RKO (cell line): ENCODE measurements around the gene DTWD2.
"Not testable (repeated sequence)": the region's sequence is repeated elsewhere in the genome, so short reads cannot be mapped to it uniquely, and the experiment has no call there.

ENCODE experiments used
- DNase-seq: peaks from one replicate; pipeline ENCODE4 v3.0.0-alpha.2; 2016; ENCODE audit warnings: low spot score

DTWD2 gene

DNA sequence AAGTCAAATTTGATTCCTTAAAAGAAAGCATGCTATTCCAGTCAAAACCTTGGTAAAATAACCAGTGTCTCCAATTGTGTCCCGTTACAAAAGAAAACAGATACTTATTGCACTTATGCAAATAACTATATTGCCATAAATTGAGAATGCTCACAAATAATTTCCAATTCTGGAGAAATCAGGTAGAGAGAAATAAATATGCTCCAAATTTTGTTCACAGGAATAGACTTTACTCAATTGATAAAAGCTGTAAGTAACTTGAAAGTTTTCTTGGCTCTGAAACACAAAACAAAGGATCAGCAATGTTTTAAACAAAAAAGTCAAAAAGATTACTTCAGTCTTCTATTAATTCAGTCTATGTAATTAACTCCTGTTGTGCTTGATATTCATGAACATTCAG, 7.8 kb upstream of the DTWD2 start:
- DNase-seq: no peak

DNA sequence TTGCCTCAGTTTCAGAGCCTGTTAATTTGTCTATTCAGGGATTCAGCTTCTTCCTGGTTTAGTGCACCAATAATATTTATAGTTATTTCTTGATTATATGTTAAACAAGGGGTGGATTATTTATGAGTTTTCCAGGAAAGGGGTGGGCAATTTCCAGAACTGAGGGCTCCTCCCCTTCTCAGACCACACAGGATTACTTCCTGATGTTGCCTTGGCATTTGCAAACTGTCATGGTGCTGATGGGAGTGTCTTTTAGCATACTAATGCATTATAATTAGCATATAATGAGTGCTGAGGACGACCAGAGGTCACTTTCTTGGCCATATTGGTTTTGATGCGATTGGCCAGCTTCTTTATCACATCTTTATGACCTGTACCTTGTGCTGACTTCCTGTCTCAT, 6.2 kb upstream of the DTWD2 start:
- no peak for DNase-seq

DNA sequence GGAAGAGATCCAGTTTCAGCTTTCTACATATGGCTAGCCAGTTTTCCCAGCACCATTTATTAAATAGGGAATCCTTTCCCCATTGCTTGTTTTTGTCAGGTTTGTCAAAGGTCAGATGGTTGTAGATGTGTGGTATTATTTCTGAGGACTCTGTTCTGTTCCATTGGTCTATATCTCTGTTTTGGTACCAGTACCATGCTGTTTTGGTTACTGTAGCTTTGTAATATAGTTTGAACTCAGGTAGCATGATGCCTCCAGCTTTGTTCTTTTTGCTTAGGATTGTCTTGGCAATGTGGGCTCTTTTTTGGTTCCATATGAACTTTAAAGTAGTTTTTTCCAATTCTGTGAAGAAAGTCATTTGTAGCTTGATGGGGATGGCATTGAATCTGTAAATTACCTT, 4.8 kb upstream of the DTWD2 start:
- DNase-seq: not testable (repeated sequence)

DNA sequence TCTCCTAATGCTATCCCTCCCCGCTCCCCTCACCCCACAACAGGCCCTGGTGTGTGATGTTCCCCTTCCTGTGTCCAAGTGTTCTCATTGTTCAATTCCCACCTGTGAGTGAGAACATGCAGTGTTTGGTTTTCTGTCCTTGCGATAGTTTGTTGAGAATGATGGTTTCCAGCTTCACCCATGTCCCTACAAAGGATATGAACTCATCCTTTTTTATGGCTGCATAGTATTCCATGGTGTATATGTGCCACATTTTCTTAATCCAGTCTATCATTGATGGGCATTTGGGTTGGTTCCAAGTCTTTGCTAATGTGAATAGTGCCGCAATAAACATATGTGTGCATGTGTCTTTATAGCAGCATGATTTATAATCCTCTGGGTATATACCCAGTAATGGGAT, 3.7 kb upstream of the DTWD2 start:
- not testable (repeated sequence) for DNase-seq

DNA sequence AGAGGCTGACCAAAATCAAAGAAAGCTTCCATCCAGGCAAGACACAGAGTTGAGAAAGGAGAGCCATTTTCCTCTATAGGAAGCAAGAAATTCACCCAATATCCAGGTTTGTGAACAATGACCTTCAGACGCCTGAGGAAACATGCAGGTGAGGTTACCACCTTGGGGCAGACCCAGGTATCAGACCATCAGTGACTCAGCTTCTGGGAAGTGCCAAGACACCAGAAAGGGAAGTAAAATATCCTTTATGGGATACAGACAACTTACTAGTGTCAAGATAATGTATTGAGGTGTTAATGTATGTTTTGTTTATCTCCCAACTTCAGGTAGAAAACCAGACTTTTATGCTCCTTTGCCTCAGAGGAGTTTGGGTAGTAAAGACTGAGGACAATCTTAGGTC, 2.2 kb upstream of the DTWD2 start:
- DNase-seq: no peak

DNA sequence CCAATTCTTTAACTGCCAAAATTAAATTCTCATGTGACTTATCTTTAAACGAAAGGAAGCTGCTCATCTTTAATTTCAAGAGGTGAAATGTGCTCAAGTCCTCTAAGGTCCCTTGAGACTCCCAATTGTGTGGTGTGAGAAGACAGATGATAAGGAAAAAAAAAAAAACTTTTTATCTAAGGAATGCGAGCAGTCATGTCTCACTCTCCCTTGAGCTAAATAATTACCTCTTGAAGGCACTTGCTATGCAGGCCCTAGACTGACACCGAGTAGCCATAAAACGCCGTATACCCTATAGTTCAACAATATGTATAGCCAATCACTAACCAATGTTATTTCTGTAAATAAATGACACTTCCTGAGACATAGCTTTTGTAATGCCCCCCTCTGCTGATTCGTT, 1.5 kb upstream of the DTWD2 start:
- no peak for DNase-seq

DNA sequence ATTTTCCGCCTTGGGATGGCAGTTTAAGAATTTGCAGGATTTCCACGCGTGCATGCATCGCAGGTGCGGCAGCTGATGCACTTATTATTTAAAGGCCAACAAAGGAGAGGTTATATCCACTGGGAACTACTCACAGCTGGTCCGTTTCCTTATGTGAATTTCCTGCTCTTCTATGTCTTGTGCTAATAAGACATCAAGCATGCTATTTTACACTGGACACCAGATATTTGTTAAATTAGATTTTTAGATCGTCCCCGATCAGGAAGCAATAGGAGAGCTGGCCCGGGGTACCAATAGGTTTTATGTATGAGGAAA, 476 bp upstream of the DTWD2 start:
- no peak for DNase-seq

DNA sequence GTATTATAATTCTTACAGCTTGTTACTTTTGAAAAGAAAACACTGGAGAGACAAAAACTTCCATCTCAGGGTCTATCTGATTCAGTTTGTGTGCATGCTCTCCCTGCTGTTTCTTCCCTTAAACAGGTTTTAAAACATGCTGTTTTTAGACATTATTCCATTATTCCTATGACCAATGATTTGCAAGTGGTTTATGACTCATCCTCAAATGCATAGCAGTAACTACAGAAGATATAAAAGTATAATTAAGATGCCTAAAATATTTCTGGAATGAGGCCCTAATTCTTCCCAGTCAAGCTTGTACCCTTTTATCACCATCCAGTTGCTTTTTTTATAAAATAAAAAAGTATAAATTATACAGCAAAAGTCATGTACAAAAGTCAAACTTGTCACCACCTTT, 3.7 kb downstream of the DTWD2 start:
- peak; percentile 57 for DNase-seq

DNA sequence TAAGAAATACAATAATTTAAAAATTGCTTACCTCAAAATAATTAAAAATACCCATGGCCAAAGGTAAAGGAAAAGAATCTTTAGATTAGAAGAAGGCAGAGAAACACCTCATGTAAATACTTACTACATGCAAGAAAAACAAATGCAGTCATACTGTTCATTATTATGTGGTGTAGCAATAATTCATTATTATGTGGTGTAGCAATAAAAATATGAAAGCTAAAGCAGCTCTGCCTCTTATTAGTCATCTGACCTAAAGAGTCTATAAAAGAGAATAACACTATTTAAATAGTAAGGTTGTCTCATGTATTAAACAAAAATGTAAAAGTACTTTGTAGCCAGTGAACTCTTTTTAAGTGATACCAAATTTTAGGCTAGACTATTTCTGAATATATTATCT, 6.6 kb downstream of the DTWD2 start:
- DNase-seq: no peak

DNA sequence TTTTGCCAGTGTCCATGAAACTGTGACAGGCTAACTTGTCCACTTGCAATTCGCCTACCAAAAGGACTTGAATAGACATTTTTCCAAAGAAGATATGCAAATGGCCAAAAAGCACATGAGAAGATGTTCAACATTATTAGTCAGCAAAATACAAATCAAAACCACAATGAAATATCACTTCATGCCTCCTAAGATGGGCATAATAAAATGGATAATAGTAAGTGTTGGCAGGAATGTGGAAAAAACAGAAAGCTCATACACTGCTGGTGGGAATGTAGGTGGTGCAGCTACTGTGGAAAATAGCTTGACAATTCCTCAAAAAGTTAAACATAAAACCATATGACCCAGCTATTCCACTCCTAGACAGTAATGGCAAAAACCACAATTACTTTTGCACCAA, 7.9 kb downstream of the DTWD2 start:
- no peak for DNase-seq

DNA sequence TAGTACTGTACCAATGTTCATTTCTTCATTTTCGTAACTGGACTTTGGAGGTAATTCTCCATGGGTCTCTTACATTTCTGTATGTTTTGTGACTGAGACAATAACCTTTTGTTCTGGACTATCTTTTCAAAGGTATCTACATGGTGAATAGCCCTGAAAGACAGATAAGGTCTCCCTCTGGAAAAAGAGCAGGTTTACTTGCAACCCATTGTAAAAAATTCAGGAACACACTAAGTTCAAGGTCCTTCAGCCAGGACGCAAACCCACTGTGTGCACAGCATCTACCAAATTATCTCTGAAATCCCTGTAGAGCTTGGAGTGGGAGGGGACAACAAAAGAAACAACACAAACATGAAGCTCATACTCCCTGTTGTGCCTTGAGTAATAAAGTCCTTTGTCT, 8.3 kb downstream of the DTWD2 start:
- no peak for DNase-seq

DNA sequence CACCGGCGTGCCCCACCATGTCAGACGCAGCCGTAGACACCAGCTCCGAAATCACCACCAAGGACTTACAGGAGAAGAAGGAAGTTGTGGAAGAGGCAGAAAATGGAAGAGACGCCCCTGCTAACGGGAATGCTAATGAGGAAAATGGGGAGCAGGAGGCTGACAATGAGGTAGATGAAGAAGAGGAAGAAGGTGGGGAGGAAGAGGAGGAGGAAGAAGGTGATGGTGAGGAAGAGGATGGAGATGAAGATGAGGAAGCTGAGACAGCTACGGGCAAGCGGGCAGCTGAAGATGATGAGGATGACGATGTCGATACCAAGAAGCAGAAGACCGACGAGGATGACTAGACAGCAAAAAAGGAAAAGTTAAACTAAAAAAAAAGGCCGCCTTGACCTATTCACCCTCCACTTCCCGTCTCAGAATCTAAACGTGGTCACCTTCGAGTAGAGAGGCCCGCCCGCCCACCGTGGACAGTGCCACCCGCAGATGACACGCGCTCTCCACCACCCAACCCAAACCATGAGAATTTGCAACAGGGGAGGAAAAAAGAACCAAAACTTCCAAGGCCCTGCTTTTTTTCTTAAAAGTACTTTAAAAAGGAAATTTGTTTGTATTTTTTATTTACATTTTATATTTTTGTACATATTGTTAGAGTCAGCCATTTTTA, 14.4 kb downstream of the DTWD2 start:
- not testable (repeated sequence) for DNase-seq

DNA sequence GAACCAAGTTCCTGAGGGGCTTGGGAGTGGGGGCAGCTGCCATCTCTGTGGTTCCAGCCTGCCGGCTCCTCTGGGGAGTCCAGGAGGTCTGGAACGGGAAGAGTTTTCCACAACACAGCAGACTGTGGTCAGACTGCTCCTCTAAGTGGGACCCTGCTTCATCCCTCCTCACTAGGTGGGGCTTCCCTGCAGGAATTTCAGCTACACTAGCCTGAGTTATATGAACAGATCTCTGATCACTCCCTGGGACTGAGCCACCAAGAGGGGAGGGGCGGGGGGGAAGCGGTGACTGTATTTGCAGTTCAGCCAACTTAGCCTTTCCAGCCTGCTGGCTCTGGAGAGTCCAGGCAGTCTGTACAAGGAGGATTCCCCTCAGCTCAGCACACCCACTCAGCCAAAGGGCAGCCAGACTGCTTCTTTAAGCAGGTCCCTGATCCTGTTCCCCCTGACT, 19.4 kb downstream of the DTWD2 start:
- no peak for DNase-seq

DNA sequence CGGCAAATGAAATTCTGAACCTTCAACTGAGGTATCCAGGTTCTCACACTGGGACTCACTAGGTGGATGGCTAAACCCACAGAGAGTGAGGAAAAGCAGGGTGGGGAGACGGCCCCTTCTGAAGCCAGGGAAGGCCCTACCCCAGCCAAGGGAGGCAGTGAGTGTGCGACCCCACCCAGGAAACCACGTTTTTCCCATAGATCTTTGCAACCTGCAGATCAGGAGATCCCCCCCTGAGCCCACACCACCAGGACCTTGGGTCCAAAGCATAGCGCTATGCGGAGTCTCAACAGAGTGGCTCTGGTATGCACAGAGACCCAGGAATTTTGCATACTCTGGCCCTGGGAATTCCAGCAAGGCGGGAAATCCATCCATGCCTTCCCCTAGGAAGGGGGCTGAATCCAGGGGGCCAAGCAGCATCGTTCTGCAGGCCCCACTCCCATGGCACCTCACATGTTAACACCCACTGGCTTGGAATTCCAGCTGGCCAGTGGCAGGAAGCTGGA, 19.9 kb downstream of the DTWD2 start:
- DNase-seq: no peak

DNA sequence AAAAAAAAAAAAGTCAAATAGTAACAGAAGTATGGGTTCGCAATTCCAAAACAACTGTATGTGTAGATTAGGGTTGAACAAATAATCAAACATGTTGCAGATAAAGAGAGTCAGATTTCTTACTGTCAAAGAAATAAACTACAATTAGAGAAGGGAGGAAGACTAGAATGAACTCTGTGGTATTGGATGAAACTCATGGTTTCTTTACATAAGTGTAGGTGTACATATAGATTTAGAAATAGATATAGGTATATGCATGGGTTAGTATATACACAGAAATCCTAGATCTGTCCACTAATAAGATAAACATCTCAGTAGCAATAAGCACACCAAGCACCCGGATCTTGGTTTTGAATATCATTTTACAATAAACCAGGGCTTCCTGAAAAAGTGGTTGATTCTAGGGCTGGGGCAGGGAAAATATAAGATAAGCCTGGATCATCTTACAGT, 21.3 kb downstream of the DTWD2 start:
- DNase-seq: no peak

DNA sequence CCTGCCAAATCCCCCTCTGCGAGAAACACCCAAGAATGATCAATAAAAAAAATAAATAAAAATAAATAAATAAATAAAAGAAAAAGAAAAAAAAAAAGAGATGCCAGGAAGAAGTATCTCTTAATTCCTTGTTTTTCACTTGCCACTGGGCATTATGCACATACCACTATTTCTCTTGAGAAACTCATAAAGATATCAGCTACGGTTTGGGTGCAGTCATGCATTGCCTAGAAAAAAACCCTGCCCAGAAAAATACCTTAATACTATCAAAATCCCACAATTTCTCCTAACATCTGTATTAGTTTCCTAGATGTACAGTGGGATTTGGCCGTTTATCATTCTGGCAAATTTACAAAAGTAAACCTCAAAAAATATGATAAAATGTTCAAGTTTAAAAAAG, 22.5 kb downstream of the DTWD2 start:
- DNase-seq: no peak

DNA sequence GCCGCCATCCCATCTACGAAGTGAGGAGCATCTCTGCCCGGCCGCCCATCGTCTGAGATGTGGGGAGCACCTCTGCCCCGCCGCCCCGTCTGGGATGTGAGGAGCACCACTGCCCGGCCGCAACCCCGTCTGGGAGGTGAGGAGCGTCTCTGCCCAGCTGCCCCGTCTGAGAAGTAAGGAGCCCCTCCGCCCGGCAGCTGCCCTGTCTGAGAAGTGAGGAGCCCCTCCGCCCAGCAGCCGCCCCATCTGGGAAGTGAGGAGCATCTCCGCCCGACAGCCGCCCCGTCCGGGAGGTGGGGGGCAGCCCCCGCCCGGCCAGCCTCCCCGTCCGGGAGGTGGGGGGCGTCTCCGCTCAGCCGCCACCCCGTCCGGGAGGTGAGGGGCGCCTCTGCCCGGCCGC, 23.4 kb downstream of the DTWD2 start:
- not testable (repeated sequence) for DNase-seq

DNA sequence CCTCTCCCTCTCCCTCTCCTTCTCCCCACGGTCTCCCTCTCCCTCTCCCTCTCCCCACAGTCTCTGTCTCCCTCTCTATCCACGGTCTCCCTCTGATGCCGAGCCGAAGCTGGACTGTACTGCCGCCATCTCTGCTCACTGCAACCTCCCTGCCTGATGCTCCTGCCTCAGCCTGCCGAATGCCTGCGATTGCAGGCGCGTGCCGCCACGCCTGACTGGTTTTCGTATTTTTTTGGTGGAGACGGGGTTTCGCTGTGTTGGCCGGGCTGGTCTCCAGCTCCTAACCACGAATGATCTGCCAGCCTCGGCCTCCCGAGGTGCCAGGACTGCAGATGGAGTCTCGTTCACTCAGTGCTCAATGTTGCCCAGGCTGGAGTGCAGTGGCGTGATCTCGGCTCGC, 24.0 kb downstream of the DTWD2 start:
- DNase-seq: not testable (repeated sequence)

DNA sequence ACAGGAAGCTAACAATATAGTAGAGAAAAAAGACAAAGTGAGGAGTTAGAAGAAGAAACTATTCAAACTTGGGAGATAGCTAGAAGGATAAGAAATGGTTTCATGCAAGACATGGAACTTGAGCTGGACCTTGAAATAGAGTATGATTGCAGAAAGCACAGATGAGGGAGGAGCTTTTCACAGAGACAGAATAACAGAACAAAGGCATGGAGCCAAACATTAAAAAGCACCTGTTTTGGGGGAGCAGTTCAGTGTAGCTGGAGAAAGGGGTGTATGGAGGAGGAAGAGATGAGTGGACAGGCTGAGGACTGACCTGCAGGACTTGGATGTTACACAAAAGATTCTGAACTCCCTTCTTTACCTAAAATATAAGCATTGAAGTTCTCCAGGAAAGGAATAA, 25.2 kb downstream of the DTWD2 start:
- DNase-seq: no peak

DNA sequence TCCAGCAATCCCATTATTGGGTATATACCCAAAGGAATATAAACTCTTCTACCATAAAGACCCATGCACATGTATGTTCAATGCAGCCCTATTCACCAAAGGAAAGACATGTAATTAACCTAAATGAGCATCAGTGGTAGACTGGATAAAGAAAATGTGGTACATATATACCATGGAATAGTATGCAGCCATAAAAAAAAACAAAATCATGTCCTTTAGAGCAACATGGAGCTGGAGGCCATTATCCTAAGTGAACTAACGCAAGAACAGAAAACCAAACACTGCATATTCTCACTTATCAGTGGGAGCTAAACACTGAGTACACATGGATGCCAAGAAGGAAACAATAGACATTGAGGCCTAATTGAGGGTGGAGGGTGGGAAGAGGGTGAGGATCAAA, 27.8 kb downstream of the DTWD2 start:
- no peak for DNase-seq

DNA sequence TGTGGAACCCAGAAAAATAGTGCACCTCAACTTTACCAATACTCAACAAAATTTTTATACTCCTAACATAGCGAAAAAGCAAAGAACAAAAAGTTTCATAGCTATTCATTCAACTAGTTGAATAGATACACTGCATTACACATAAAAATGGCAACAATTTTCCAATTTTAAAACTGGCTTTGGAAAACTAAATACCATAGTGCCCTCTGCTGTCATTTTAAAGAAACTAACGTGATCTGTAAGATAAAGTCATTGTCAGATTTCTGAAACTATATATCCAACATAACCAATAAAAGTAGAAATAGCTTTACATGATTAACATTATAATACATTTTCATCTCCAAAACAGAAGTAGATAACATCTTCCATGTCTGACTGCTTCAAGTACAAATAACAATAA, 31.6 kb downstream of the DTWD2 start:
- peak; percentile 70 for DNase-seq

DNA sequence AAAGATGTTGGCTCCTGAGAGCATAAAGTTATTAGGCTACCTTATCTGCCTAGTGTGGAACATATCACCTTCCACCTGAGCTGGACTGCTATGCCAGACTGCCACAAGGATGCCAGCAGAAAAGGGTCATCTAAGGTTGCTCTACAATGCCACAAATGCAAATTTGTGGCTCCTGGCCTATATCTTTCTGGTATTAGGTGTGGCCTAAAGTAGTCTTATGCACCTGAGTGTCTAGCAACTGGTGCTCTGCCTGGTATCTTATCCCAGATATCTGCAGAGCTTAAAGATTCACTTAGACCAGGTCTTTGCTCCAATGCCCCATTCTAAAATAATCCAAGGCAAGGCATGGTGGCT, 34.7 kb downstream of the DTWD2 start:
- DNase-seq: no peak

DNA sequence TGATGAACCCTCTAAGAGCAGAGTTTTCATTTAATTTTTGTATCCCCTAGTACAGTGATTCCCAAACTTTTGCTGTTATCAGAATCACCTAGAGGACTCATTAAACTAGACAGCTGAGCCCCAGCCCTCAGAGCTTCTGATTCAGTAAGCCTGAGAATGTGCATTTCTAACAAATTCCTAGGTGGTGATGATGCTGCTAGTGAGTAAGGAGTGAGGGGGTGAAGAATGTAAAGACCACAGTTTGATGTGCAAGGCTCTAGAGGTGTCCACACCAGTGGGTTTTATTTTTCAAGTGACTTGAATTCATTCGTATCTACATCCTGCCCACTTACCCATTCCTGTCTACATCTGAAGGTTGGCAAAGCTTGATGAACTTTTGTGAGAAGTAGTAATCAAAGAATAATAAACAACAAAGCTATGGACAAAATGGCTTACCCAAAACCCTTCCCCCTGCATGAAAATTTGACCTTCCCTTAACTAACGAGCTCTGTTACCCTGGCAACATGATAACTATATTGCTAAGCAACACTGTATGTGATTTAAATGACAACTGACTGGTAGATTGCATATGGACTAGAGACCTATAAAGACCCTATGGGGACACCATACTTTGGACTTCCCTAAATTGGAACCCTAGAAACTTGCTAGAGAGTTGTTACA, 35.2 kb downstream of the DTWD2 start:
- DNase-seq: peak; percentile 30

DNA sequence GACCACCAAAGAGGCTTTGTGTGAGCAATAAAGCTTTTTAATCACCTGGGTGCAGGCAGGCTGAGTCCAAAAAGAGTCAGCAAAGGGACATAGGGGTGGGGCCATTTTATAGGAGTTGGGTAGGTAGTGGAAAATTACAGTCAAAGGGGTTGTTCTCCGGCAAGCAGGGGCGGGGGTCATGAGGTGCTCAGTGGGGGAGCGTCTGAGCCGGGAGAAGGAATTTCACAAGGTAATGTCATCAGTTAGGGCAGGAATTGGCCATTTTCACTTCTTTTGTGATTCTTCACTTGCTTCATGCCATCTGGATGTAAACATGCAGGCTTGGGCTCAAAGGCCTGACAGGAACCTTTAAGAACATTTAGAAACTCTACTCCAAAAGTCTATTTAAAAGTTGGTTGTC, 36.0 kb downstream of the DTWD2 start:
- DNase-seq: not testable (repeated sequence)
